Esophagus squamous epithelium (tissue), 4 donors: ENCODE results near the gene MMRN2.

Experiments used
- CTCF ChIP-seq, 6 experiments: fragments of 450-650 bp in 4 of 6; fragments of 200-600 bp in 2 of 6; sonication (generic) in 2 of 6; IDR thresholded peaks; one replicate each; pipeline ENCODE4 v1.5.1; 2016 to 2019; ENCODE audit warnings: antibody characterized with exemption in 6 of 6, mild to moderate bottlenecking in 4 of 6, moderate library complexity in 4 of 6
- POLR2A ChIP-seq, 4 donors: fragments of 450-650 bp; IDR thresholded peaks; one replicate each; pipeline ENCODE4 v1.6.1; 2017; ENCODE audit warnings: antibody characterized with exemption in 4 of 4, mild to moderate bottlenecking in 4 of 4, moderate library complexity in 3 of 4

GRCh38 chr10:86968271-86968993, 11.0 kb upstream of the MMRN2 start, which contains the start of gene ADIRF:
- no peak for TF ChIP-seq CTCF (IDR thresholded peaks at IDR 0.05)
- peak in 3 of 4 donors; percentile 17 to 75 (median 68) for TF ChIP-seq POLR2A (IDR thresholded peaks at IDR 0.05)
